SK-N-SH treated with all-trans-retinoic acid at 6 μM for 48 hours (cell line): Measurements from ENCODE around the gene PLEKHM3.
A peak's percentile ranks its signal among the peaks of the same experiment; 100 is the strongest.

Source experiments
- ATAC-seq: fragments of 200-7000 bp; cut with Tn5 transposase; 3 replicates; pipeline ENCODE4 v1.9.1; 2020; ENCODE audit warnings: mild to moderate bottlenecking, moderate library complexity
- ARNTL ChIP-seq: fragments of 450-650 bp; formaldehyde crosslinking; IDR thresholded peaks from 2 replicates; pipeline ENCODE4 v1.5.0; 2020; ENCODE audit warnings: low read depth, mild to moderate bottlenecking, moderate library complexity, borderline replicate concordance
- BACH2 ChIP-seq: fragments of 250-450 bp; sonication (Bioruptor Pico); IDR thresholded peaks from 2 replicates; pipeline ENCODE4 v1.9.0; 2021; ENCODE audit warnings: mild to moderate bottlenecking, borderline replicate concordance
- CSDC2 ChIP-seq: fragments of 250-450 bp; sonication (Bioruptor Pico); IDR thresholded peaks from 2 replicates; pipeline ENCODE4 v1.5.0; 2020; ENCODE audit warnings: mild to moderate bottlenecking, moderate library complexity
- ESRRG ChIP-seq: fragments of 250-450 bp; sonication (Bioruptor Pico); IDR thresholded peaks from 2 replicates; pipeline ENCODE4 v1.6.1; 2021; ENCODE audit warnings: mild to moderate bottlenecking
- GLIS3 ChIP-seq: fragments of 250-450 bp; sonication (Bioruptor Pico); IDR thresholded peaks from 2 replicates; pipeline ENCODE4 v1.5.0; 2020; ENCODE audit warnings: mild to moderate bottlenecking, moderate library complexity
- ISL1 ChIP-seq: fragments of 250-450 bp; sonication (Bioruptor Pico); IDR thresholded peaks from 2 replicates; pipeline ENCODE4 v2.1.2; 2022; ENCODE audit warnings: mild to moderate bottlenecking, moderate library complexity
- OSR1 ChIP-seq: fragments of 250-450 bp; sonication (Bioruptor Pico); IDR thresholded peaks from 2 replicates; pipeline ENCODE4 v1.8.0; 2022; ENCODE audit warnings: moderate library complexity, mild to moderate bottlenecking, inconsistent platforms
- PPARA ChIP-seq: fragments of 250-450 bp; sonication (Bioruptor Pico); IDR thresholded peaks from 2 replicates; pipeline ENCODE4 v1.5.0; 2020; ENCODE audit warnings: mild to moderate bottlenecking, borderline replicate concordance
- RARB ChIP-seq: fragments of 250-450 bp; sonication (Bioruptor Pico); IDR thresholded peaks from 2 replicates; pipeline ENCODE4 v1.8.0; 2021; ENCODE audit warnings: mild to moderate bottlenecking, moderate library complexity
- SNAI2 ChIP-seq: fragments of 250-450 bp; sonication (Bioruptor Pico); IDR thresholded peaks from 2 replicates; pipeline ENCODE4 v1.5.0; 2020; ENCODE audit warnings: mild to moderate bottlenecking, moderate library complexity
- TCF4 ChIP-seq: fragments of 250-450 bp; sonication (Bioruptor Pico); IDR thresholded peaks from 2 replicates; pipeline ENCODE4 v1.8.0; 2021; ENCODE audit warnings: mild to moderate bottlenecking, moderate library complexity, borderline replicate concordance
- TOX ChIP-seq: fragments of 250-450 bp; sonication (Bioruptor Pico); IDR thresholded peaks from 2 replicates; pipeline ENCODE4 v1.8.0; 2021; ENCODE audit warnings: mild to moderate bottlenecking, moderate library complexity, borderline replicate concordance
- ZC3H10 ChIP-seq: fragments of 250-450 bp; sonication (Bioruptor Pico); IDR thresholded peaks from 2 replicates; pipeline ENCODE4 v1.5.1; 2021; ENCODE audit warnings: mild to moderate bottlenecking, moderate library complexity
- ZFP3 ChIP-seq: fragments of 250-450 bp; sonication (Bioruptor Pico); IDR thresholded peaks from 2 replicates; pipeline ENCODE4 v1.5.0; 2020; ENCODE audit warnings: mild to moderate bottlenecking, moderate library complexity
- ZNF565 ChIP-seq: fragments of 450-650 bp; formaldehyde crosslinking; conservative IDR thresholded peaks from 2 replicates; pipeline ENCODE4 v1.5.0; 2020; ENCODE audit warnings: low read depth, mild to moderate bottlenecking, moderate library complexity
- ZNF8 ChIP-seq: fragments of 450-650 bp; formaldehyde crosslinking; IDR thresholded peaks from 2 replicates; pipeline ENCODE4 v1.5.0; 2020; ENCODE audit warnings: mild to moderate bottlenecking, moderate library complexity
- TF ChIP-seq, protein P1 (sequence below): fragments of 250-450 bp; sonication (Bioruptor Pico); IDR thresholded peaks from 2 replicates; pipeline ENCODE4 v1.5.1; 2021; ENCODE audit warnings: mild to moderate bottlenecking, moderate library complexity
- TF ChIP-seq, protein P2 (sequence below): fragments of 250-450 bp; sonication (Bioruptor Pico); IDR thresholded peaks from 2 replicates; pipeline ENCODE4 v1.8.0; 2020; ENCODE audit warnings: mild to moderate bottlenecking, moderate library complexity, borderline replicate concordance
- TF ChIP-seq, protein P3 (sequence below): fragments of 250-450 bp; sonication (Bioruptor Pico); IDR thresholded peaks from 2 replicates; pipeline ENCODE4 v1.5.0; 2020; ENCODE audit warnings: mild to moderate bottlenecking, moderate library complexity

Gene PLEKHM3

DNA sequence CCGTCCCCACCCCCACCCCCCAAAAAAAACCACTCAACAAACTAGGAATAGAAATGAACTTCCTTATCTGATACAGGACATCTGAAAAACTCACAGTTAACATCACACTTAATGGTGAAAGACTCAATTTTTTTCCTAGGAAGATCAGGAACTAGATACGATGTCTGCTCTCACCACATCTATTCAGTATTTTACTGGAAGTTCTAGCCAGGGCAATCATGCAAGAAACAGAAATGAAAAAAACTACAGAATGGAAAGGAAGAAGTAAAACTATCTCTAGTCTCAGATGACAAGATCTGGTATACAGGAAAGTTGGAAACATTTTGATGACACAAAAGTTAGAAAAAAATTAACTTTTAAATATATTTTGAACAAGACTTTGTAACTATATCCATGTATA, 141.2 kb downstream of the PLEKHM3 start:
- no peak for ATAC-seq
- TF ChIP-seq ZFP3 (CRISPR knock-in tag) (no peak), ZC3H10 (no peak), CSDC2 (CRISPR knock-in tag) (no peak), ESRRG (CRISPR knock-in tag) (no peak), OSR1 (no peak), BACH2 (CRISPR knock-in tag) (no peak), TOX (CRISPR knock-in tag) (no peak)
- TF ChIP-seq, protein P1, sequence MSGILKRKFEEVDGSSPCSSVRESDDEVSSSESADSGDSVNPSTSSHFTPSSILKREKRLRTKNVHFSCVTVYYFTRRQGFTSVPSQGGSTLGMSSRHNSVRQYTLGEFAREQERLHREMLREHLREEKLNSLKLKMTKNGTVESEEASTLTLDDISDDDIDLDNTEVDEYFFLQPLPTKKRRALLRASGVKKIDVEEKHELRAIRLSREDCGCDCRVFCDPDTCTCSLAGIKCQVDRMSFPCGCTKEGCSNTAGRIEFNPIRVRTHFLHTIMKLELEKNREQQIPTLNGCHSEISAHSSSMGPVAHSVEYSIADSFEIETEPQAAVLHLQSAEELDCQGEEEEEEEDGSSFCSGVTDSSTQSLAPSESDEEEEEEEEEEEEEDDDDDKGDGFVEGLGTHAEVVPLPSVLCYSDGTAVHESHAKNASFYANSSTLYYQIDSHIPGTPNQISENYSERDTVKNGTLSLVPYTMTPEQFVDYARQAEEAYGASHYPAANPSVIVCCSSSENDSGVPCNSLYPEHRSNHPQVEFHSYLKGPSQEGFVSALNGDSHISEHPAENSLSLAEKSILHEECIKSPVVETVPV (CRISPR knock-in tag), result no peak

DNA sequence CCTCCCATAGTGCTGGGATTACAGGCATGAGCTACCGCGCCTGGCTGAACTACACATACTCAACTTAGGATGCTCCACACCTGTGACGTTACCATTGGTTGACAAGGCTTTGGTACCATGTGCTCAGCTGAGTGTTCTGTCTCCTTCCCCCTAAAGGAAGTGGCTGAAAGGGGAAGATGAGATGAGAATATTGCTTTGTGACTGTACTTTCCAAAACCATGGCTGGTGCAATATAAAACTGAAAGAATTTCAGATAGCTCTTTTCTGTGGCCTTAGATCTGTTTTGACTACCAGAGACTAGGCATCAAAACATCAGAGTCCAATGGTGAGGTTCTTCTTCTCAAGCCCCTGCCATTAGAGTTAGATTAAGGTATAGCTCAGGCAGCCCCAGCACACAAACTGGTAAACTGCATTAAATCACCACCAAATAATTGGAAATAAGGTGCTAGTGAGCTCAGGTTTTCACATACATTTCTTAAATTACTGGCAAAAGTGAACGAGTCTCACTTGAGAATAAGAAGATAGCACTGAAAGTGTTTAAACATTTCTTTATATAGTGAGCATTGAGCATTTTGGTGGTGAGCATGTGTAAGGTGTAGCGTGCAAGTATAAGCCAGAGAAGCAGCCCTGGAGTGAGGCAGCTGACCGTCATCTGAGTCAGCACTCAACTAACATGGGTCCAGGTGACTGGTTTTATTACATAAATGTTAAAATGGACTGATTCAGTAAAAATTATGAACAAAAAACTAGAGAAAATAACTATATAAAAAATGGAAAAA, 142.1 kb downstream of the PLEKHM3 start:
- no peak for ATAC-seq
- no peak for TF ChIP-seq CSDC2 (CRISPR knock-in tag)
- no peak for TF ChIP-seq OSR1
- TF ChIP-seq, protein P2, sequence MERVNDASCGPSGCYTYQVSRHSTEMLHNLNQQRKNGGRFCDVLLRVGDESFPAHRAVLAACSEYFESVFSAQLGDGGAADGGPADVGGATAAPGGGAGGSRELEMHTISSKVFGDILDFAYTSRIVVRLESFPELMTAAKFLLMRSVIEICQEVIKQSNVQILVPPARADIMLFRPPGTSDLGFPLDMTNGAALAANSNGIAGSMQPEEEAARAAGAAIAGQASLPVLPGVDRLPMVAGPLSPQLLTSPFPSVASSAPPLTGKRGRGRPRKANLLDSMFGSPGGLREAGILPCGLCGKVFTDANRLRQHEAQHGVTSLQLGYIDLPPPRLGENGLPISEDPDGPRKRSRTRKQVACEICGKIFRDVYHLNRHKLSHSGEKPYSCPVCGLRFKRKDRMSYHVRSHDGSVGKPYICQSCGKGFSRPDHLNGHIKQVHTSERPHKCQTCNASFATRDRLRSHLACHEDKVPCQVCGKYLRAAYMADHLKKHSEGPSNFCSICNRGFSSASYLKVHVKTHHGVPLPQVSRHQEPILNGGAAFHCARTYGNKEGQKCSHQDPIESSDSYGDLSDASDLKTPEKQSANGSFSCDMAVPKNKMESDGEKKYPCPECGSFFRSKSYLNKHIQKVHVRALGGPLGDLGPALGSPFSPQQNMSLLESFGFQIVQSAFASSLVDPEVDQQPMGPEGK (CRISPR knock-in tag), result no peak
- no peak for TF ChIP-seq ZNF8 (CRISPR knock-in tag)
- TF ChIP-seq, all 23 proteins: peak for 0

DNA sequence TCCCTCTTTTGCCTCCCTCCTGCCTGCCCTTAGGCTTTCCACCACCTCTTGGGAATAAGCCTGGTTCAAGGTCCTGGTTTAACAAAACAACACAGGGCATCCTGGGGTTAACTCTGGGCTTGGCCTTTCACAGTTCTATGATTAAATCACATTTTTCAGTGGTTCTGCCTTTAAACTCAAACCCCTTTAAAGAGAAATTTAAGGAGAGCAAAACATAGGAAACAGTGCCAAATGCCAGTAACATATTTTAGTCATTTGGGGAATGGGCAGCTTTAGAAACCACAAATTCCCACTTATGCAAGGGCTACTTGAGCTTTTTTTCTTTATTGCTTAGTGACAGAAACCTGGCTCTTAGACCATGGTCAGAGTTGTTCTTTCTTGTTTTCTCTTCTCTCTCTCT, 143.4 kb downstream of the PLEKHM3 start:
- TF ChIP-seq SNAI2 (CRISPR knock-in tag) (no peak), CSDC2 (CRISPR knock-in tag) (no peak), ARNTL (CRISPR knock-in tag) (no peak), GLIS3 (CRISPR knock-in tag) (no peak), PPARA (CRISPR knock-in tag) (no peak), ZNF565 (no peak), TCF4 (CRISPR knock-in tag) (no peak), ZFP3 (CRISPR knock-in tag) (no peak), TOX (CRISPR knock-in tag) (no peak), ZNF8 (CRISPR knock-in tag) (no peak), ESRRG (CRISPR knock-in tag) (no peak)
- TF ChIP-seq, protein P1 (CRISPR knock-in tag), result no peak
- TF ChIP-seq, protein P3, sequence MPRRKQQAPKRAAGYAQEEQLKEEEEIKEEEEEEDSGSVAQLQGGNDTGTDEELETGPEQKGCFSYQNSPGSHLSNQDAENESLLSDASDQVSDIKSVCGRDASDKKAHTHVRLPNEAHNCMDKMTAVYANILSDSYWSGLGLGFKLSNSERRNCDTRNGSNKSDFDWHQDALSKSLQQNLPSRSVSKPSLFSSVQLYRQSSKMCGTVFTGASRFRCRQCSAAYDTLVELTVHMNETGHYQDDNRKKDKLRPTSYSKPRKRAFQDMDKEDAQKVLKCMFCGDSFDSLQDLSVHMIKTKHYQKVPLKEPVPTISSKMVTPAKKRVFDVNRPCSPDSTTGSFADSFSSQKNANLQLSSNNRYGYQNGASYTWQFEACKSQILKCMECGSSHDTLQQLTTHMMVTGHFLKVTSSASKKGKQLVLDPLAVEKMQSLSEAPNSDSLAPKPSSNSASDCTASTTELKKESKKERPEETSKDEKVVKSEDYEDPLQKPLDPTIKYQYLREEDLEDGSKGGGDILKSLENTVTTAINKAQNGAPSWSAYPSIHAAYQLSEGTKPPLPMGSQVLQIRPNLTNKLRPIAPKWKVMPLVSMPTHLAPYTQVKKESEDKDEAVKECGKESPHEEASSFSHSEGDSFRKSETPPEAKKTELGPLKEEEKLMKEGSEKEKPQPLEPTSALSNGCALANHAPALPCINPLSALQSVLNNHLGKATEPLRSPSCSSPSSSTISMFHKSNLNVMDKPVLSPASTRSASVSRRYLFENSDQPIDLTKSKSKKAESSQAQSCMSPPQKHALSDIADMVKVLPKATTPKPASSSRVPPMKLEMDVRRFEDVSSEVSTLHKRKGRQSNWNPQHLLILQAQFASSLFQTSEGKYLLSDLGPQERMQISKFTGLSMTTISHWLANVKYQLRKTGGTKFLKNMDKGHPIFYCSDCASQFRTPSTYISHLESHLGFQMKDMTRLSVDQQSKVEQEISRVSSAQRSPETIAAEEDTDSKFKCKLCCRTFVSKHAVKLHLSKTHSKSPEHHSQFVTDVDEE (CRISPR knock-in tag), result no peak
- ATAC-seq, result peak; percentile 23

DNA sequence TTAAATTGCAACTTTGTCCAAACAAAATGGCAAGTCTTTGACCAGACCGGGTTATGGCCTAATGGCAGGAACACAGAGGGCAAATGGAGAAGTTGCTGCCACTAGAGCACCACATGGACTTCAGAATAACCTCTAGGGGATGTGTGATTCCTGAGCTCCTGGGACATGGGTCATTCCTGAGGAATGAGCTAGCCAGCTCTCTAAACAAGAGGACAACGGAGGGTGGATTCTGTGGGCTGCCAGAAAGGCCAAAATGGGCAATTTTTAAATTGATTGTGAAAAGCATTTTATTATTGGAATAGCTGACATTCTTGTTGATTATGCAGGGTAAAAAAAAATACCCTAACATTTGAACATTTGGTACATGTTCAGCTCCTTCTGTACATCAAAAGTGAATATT, 145.8 kb downstream of the PLEKHM3 start:
- TF ChIP-seq TOX (CRISPR knock-in tag) (no peak), ISL1 (CRISPR knock-in tag) (peak; percentile 51), SNAI2 (CRISPR knock-in tag) (no peak), RARB (CRISPR knock-in tag) (no peak), GLIS3 (CRISPR knock-in tag) (no peak)
- TF ChIP-seq, protein P2 (CRISPR knock-in tag), result no peak
- ATAC-seq, result peak; percentile 97
